MM.1S (cell line): Measurements from ENCODE around the gene RCBTB1.

ENCODE experiments used
- DNase-seq: peaks from one replicate; pipeline ENCODE4 v3.0.0-alpha.2; 2015
- H2AFZ ChIP-seq: fragments of 300-600 bp; sonication (generic); 2 replicates; pipeline ENCODE4 v1.6.0; 2016; ENCODE audit warnings: antibody characterized with exemption, low read length
- H3F3A ChIP-seq: fragments of 300-600 bp; sonication (generic); 2 replicates; pipeline ENCODE4 v1.6.1; 2016; ENCODE audit warnings: mild to moderate bottlenecking, antibody characterized with exemption, low read length, moderate library complexity, mixed read lengths; ENCODE audit not compliant: insufficient read depth
- H3K27ac ChIP-seq: fragments of 300-600 bp; sonication (generic); 2 replicates; pipeline ENCODE4 v1.5.1; 2016; ENCODE audit warnings: mild to moderate bottlenecking, low read length
- H3K27me3 ChIP-seq: fragments of 300-600 bp; sonication (generic); replicated peaks from 2 replicates; pipeline ENCODE4 v1.6.0; 2016; ENCODE audit warnings: low read length; ENCODE audit not compliant: insufficient read depth
- H3K36me3 ChIP-seq: fragments of 300-600 bp; sonication (generic); replicated peaks from 2 replicates; pipeline ENCODE4 v1.6.1; 2016; ENCODE audit warnings: mild to moderate bottlenecking, low read length, mixed read lengths; ENCODE audit not compliant: insufficient read depth
- H3K4me1 ChIP-seq: fragments of 300-600 bp; sonication (generic); 2 replicates; pipeline ENCODE4 v1.6.1; 2016; ENCODE audit warnings: low read length, mixed read lengths
- H3K4me2 ChIP-seq: fragments of 300-600 bp; sonication (generic); 2 replicates; pipeline ENCODE4 v1.6.0; 2016; ENCODE audit warnings: low read depth, low read length
- H3K4me3 ChIP-seq: fragments of 300-600 bp; sonication (generic); 2 replicates; pipeline ENCODE4 v1.5.1; 2016; ENCODE audit warnings: low read length, mixed read lengths
- H3K79me2 ChIP-seq: fragments of 300-600 bp; sonication (generic); 2 replicates; pipeline ENCODE4 v1.6.1; 2016; ENCODE audit warnings: mixed run types, low read length, mixed read lengths
- H3K9ac ChIP-seq: fragments of 300-600 bp; sonication (generic); 2 replicates; pipeline ENCODE4 v1.6.1; 2016; ENCODE audit warnings: low read length, mixed read lengths
- H3K9me2 ChIP-seq: fragments of 300-600 bp; sonication (generic); replicated peaks from 2 replicates; pipeline ENCODE4 v1.6.1; 2016; ENCODE audit warnings: mild to moderate bottlenecking, low read length, mixed read lengths; ENCODE audit not compliant: insufficient read depth
- H3K9me3 ChIP-seq: fragments of 300-600 bp; sonication (generic); replicated peaks from 2 replicates; pipeline ENCODE4 v1.6.1; 2016; ENCODE audit warnings: mild to moderate bottlenecking, low read length, mixed read lengths; ENCODE audit not compliant: insufficient read depth
- H4K20me1 ChIP-seq: fragments of 300-600 bp; sonication (generic); 2 replicates; pipeline ENCODE4 v1.6.1; 2016; ENCODE audit warnings: mild to moderate bottlenecking, low read length, moderate library complexity, mixed read lengths; ENCODE audit not compliant: insufficient read depth
- CTCF ChIP-seq: fragments of 300-600 bp; sonication (generic); IDR thresholded peaks from 2 replicates; pipeline ENCODE4 v1.5.1; 2016; ENCODE audit warnings: antibody characterized with exemption, low read length, mixed read lengths
- EZH2 ChIP-seq: fragments of 300-600 bp; sonication (generic); optimal IDR thresholded peaks from 2 replicates; pipeline ENCODE3; 2017; ENCODE audit warnings: low read depth, mild to moderate bottlenecking, antibody characterized with exemption, low read length, mixed read lengths
- EZH2phosphoT487 ChIP-seq: fragments of 300-600 bp; sonication (generic); IDR thresholded peaks from 2 replicates; pipeline ENCODE4 v1.6.1; 2018; ENCODE audit warnings: antibody characterized with exemption, low read length

Gene RCBTB1

DNA sequence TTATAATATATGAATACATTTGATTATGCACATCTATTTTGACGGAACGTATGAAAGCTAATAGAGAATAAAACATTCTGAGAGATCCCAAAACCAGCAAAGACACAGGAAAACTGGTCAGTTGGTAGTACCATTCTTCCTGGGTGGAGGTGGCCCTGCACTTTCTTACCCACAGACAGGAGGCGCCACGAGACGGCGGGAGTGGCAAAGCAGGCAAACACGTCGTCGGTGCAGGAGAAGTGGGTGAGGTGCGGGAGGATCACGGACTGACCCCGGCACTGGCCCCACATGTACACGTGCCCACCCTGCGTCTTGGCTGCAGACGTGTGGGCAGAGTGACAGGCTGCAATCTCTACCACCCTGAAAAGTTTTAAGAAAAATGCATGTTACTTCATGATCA lies 36.1 kb downstream of the RCBTB1 start:
- Histone ChIP-seq H3K9me3 (no peaks in the 10 kb centered on the region), H3K27me3 (no peaks in the 10 kb centered on the region), H3K9me2 (no peaks in the 10 kb centered on the region), H3F3A (no peaks in the 10 kb centered on the region), H3K9ac (no peak overlapping the region), H2AFZ (no peak overlapping the region), H3K4me2 (no peak overlapping the region), H3K4me1 (no peaks in the 10 kb centered on the region), H3K79me2 (no peaks in the 10 kb centered on the region), H3K27ac (no peak overlapping the region), H3K36me3 (no peaks in the 10 kb centered on the region), H3K4me3 (no peak overlapping the region), H4K20me1 (no peaks in the 10 kb centered on the region)
- no peak for DNase-seq
- no peak for TF ChIP-seq EZH2phosphoT487
- TF ChIP-seq CTCF: no peak
- TF ChIP-seq EZH2: no peak

DNA sequence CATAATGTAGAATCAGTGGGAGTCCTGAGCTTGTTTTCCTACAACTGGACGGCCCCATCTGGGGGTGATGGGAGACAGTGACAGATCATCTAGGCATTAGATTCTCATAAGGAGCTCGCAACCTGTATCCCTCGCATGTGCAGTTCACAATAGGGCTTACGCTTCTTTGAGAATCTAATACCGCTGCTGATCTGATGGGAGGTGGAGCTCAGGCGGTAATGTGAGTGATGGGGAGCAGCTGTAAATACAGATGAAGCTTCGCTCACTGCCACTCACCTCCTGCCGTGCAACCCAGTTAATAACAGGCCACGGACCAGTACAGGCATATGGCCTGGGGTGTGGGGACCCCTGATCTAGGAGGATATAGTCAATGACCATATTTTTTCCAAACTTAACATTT lies 38.8 kb downstream of the RCBTB1 start:
- Histone ChIP-seq H3K9ac (no peak overlapping the region), H3K36me3 (no peaks in the 10 kb centered on the region), H3K9me2 (no peaks in the 10 kb centered on the region), H3K4me1 (no peaks in the 10 kb centered on the region), H3K4me3 (no peak overlapping the region), H3K4me2 (no peak overlapping the region), H3K9me3 (no peaks in the 10 kb centered on the region), H3K27ac (no peak overlapping the region), H3F3A (no peaks in the 10 kb centered on the region), H3K27me3 (no peaks in the 10 kb centered on the region), H2AFZ (no peak overlapping the region), H4K20me1 (no peaks in the 10 kb centered on the region), H3K79me2 (no peaks in the 10 kb centered on the region)
- no peak for TF ChIP-seq EZH2phosphoT487
- TF ChIP-seq CTCF: no peak
- no peak for DNase-seq

DNA sequence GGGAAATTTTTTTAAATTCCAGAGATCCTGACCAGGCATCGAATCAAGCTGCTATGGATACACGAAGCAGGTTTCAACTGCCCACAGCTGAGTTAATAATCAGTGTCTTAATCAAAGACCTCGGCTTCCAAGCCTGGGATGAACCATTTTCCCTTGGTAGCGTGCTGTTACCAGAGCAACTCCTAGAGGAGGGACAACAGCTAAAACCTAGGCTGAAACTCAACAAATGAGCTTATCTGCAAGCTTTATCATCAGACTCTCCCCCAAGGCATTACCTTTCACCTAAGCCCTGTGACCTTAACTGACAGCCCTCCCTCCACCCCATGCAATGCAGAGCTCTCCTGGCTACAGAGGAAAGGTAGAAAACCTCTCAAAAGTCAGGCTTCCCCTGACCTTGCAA lies 39.7 kb downstream of the RCBTB1 start:
- no peaks in the 10 kb centered on the region for H3K36me3 ChIP-seq
- no peaks in the 10 kb centered on the region for H3K9me2 ChIP-seq
- no peak overlapping the region for H3K4me3 ChIP-seq
- no peak overlapping the region for H3K9ac ChIP-seq
- H2AFZ ChIP-seq: no peak overlapping the region
- peaks cover 2% of the 10 kb centered on the region for H3F3A ChIP-seq
- no peaks in the 10 kb centered on the region for H3K9me3 ChIP-seq
- H3K27me3 ChIP-seq: no peaks in the 10 kb centered on the region
- H3K27ac ChIP-seq: no peak overlapping the region
- DNase-seq: no peak
- TF ChIP-seq CTCF (no peak), EZH2phosphoT487 (no peak)
- no peaks in the 10 kb centered on the region for H3K79me2 ChIP-seq
- H4K20me1 ChIP-seq: no peaks in the 10 kb centered on the region
- no peaks in the 10 kb centered on the region for H3K4me1 ChIP-seq
- H3K4me2 ChIP-seq: no peak overlapping the region

DNA sequence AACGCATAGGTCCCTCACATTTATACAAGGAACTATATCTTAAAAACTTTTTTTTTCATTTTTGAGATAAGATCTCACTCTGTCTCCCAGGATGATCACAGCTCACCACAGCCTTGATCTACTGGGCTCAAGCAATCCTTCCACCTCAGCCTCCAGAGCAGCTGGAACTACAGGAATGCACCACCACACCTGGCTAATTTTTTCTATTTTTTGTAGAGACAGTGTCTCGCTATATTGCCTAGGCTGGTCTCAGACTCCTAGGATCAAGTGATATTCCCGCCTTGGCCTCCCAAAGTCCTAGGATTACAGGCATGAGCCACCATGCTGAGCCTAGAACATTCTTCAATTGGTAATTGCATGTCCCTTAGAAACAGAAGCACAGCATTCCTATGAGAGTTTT lies 41.7 kb downstream of the RCBTB1 start:
- no peaks in the 10 kb centered on the region for H3K27me3 ChIP-seq
- no peaks in the 10 kb centered on the region for H3K79me2 ChIP-seq
- DNase-seq: no peak
- no peak overlapping the region for H3K4me2 ChIP-seq
- H3K9me2 ChIP-seq: no peaks in the 10 kb centered on the region
- H3K4me3 ChIP-seq: no peak overlapping the region
- H3F3A ChIP-seq: peaks cover 12% of the 10 kb centered on the region
- no peak overlapping the region for H3K27ac ChIP-seq
- no peaks in the 10 kb centered on the region for H4K20me1 ChIP-seq
- no peak overlapping the region for H2AFZ ChIP-seq
- H3K4me1 ChIP-seq: peaks cover 8% of the 10 kb centered on the region
- TF ChIP-seq CTCF: no peak
- TF ChIP-seq EZH2: no peak
- no peaks in the 10 kb centered on the region for H3K36me3 ChIP-seq
- no peak overlapping the region for H3K9ac ChIP-seq
- H3K9me3 ChIP-seq: no peaks in the 10 kb centered on the region
